K562 (cell line): ENCODE measurements around the gene PBRM1. TPM values are rescaled to one million over a fixed set of nuclear protein-coding genes. Genes with fewer than 3 reads are reported as not detected.

ENCODE experiments used
- ATAC-seq: fragments of 200-7000 bp; cut with Tn5 transposase; 3 replicates; pipeline ENCODE4 v1.9.1; 2020; ENCODE audit warnings: moderate library complexity
- BruUV-seq: library from RNA; stranded (reverse); fragments of 400-500 nt; replicated peaks from 2 replicates; lab custom pipeline; 2021; lab: Mats Ljungman, UMichigan
- CTCF ChIA-PET: fragments of 300-600 bp; formaldehyde crosslinking; extraction: SDS; loops from one replicate; lab custom pipeline; 2021; ENCODE audit warnings: low intra/inter-chr PET ratio; lab: Yijun Ruan, JAX
- POLR2A ChIA-PET: fragments of 300-600, 350-650 bp; sonication (Branson Sonifier 250); formaldehyde crosslinking; extraction: SDS; loops from one replicate; lab custom pipeline; 2021; ENCODE audit warnings: antibody characterized with exemption, inconsistent platforms; lab: Yijun Ruan, JAX
- DNase-seq, 4 experiments: peaks; one replicate each; pipeline versions ENCODE4 v3.0.0 to v3.0.0-alpha.2; 2011 to 2018; ENCODE audit warnings: low spot score in 3 of 4, mixed read lengths in 3 of 4; ENCODE audit errors: extremely low read depth in 1 of 4
- FAIRE-seq: peaks from 2 replicates; lab custom pipeline; 2011; peaks lifted over from hg19 to GRCh38; lab: Jason Lieb, UNC
- H2AFZ ChIP-seq: 2 replicates; pipeline ENCODE4 v1.6.0; 2011; ENCODE audit warnings: low read depth, low read length, control low read depth, inconsistent platforms
- H3K27ac ChIP-seq: fragments of 200-600 bp; 3 replicates; pipeline ENCODE4 v1.8.0; 2011; ENCODE audit warnings: low read depth, mild to moderate bottlenecking, control low read depth, inconsistent platforms, low read length, moderate library complexity, mixed read lengths; ENCODE audit errors: extremely low read depth
- H3K27me3 ChIP-seq, 2 experiments: fragments of 300-600 bp in 1 of 2; 2 replicates in 1 of 2; 3 replicates in 1 of 2; pipeline versions ENCODE4 v1.6.0 to v1.8.0; 2011; ENCODE audit warnings: inconsistent platforms in 2 of 2, low read length in 2 of 2, mild to moderate bottlenecking in 1 of 2, mixed read lengths in 1 of 2, moderate library complexity in 1 of 2; ENCODE audit not compliant: control insufficient read depth in 2 of 2, insufficient read depth in 2 of 2
- H3K36me3 ChIP-seq: fragments of 300-600 bp; 3 replicates; pipeline ENCODE4 v1.8.0; 2011; ENCODE audit warnings: mild to moderate bottlenecking, low read length, inconsistent platforms; ENCODE audit not compliant: control insufficient read depth, insufficient read depth
- H3K4me1 ChIP-seq, 2 experiments: fragments of 200-600 bp in 1 of 2; replicated peaks in 1 of 2; 2 replicates in 1 of 2; 3 replicates in 1 of 2; pipeline versions ENCODE4 v1.5.1 to v1.8.0; 2011; ENCODE audit warnings: inconsistent platforms in 2 of 2, low read length in 2 of 2, mild to moderate bottlenecking in 1 of 2, mixed read lengths in 1 of 2, moderate library complexity in 1 of 2; ENCODE audit not compliant: control insufficient read depth in 2 of 2, insufficient read depth in 2 of 2
- H3K4me2 ChIP-seq: 2 replicates; pipeline ENCODE4 v1.6.1; 2011; ENCODE audit warnings: low read length, control low read depth, inconsistent platforms, mixed read lengths; ENCODE audit not compliant: insufficient read depth
- H3K4me3 ChIP-seq: fragments of 200-600 bp; sonication (generic), shearing (Covaris generic); 2 replicates; pipeline ENCODE4 v1.5.1; 2016; ENCODE audit warnings: control low read depth, inconsistent platforms
- H3K79me2 ChIP-seq: fragments of 200-600 bp; 3 replicates; pipeline ENCODE4 v1.8.0; 2011; ENCODE audit warnings: low read length, inconsistent platforms; ENCODE audit not compliant: control insufficient read depth, insufficient read depth
- H3K9ac ChIP-seq, 2 experiments: 2 replicates each; pipeline versions ENCODE4 v1.6.0 to v1.6.1; 2011; ENCODE audit warnings: low read depth in 2 of 2, low read length in 2 of 2, control low read depth in 1 of 2, inconsistent platforms in 1 of 2, mild to moderate bottlenecking in 1 of 2, mixed read lengths in 1 of 2; ENCODE audit not compliant: insufficient read depth in 1 of 2
- H3K9me1 ChIP-seq: one replicate; pipeline ENCODE4 v1.6.0; 2011; ENCODE audit warnings: inconsistent platforms, mild to moderate bottlenecking, low read length, moderate library complexity; ENCODE audit not compliant: control insufficient read depth, insufficient read depth
- H3K9me3 ChIP-seq: replicated peaks from 2 replicates; pipeline ENCODE4 v1.5.1; 2011; ENCODE audit warnings: low read depth, low read length, inconsistent platforms; ENCODE audit not compliant: control insufficient read depth, insufficient read depth
- H4K20me1 ChIP-seq: replicated peaks from 2 replicates; pipeline ENCODE4 v1.6.1; 2011; ENCODE audit warnings: low read length, inconsistent platforms, mixed read lengths; ENCODE audit not compliant: control insufficient read depth, insufficient read depth
- BRF1 ChIP-seq: IDR thresholded peaks from 3 replicates; pipeline ENCODE4 v1.6.1; 2011; ENCODE audit warnings: borderline replicate concordance, mild to moderate bottlenecking; ENCODE audit not compliant: insufficient read length; ENCODE audit errors: extremely low read depth
- CCAR2 ChIP-seq: fragments of 200-400 bp; formaldehyde crosslinking; IDR thresholded peaks from 2 replicates; pipeline ENCODE4 v1.6.1; 2017; ENCODE audit warnings: mild to moderate bottlenecking, low read depth, low read length
- CHD4 ChIP-seq: fragments of 200-600 bp; sonication (generic); IDR thresholded peaks from 3 replicates; pipeline ENCODE4 v1.6.1; 2012; ENCODE audit warnings: low read depth, mild to moderate bottlenecking, mixed read lengths, low read length, inconsistent platforms; ENCODE audit not compliant: insufficient read depth, insufficient replicate concordance, poor library complexity, severe bottlenecking
- ELF1 ChIP-seq: fragments of 200-800 bp; sonication (Bioruptor generic); IDR thresholded peaks from 2 replicates; pipeline ENCODE4 v1.6.1; 2016; ENCODE audit warnings: missing genetic modification characterization, missing compliant biosample characterization
- L3MBTL2 ChIP-seq: fragments of 450-650 bp; IDR thresholded peaks from 2 replicates; pipeline ENCODE4 v1.6.1; 2016; ENCODE audit warnings: mild to moderate bottlenecking, moderate library complexity
- MCM5 ChIP-seq: fragments of 450-650 bp; IDR thresholded peaks from 2 replicates; pipeline ENCODE4 v1.6.1; 2016; ENCODE audit warnings: low read depth
- NCOA6 ChIP-seq: fragments of 450-650 bp; IDR thresholded peaks from 2 replicates; pipeline ENCODE4 v1.6.1; 2017; ENCODE audit warnings: mild to moderate bottlenecking
- SREBF1 ChIP-seq: fragments of 150-350 bp; IDR thresholded peaks from 2 replicates; pipeline ENCODE4 v1.6.1; 2014; ENCODE audit warnings: antibody characterized with exemption, low read depth, low read length, borderline replicate concordance
- SREBF2 ChIP-seq: sonication (generic); formaldehyde crosslinking; IDR thresholded peaks from 2 replicates; pipeline ENCODE4 v1.4.0; 2020; ENCODE audit warnings: mild to moderate bottlenecking, missing genetic modification reagents
- TAF1 ChIP-seq: IDR thresholded peaks from 2 replicates; pipeline ENCODE4 v1.6.1; 2011; ENCODE audit warnings: mild to moderate bottlenecking, low read length, moderate library complexity; ENCODE audit not compliant: insufficient read depth, control insufficient read depth, severe bottlenecking; ENCODE audit errors: extremely low read depth
- ZBTB26 ChIP-seq: fragments of 450-650 bp; formaldehyde crosslinking; IDR thresholded peaks from 2 replicates; pipeline ENCODE4 v1.4.0; 2022; ENCODE audit warnings: missing genetic modification characterization
- WGBS: fragments of 100-300 bp; shearing (Covaris generic); methylation state at CpG from one replicate; pipeline ENCODE4 v1.1.6; 2016; ENCODE audit warnings: low coverage, mixed read lengths; ENCODE audit not compliant: insufficient coverage; ENCODE audit errors: missing lambda C conversion rate; 5-methylcytosine and 5-hydroxymethylcytosine counted together
- in situ Hi-C: fragments of 300-500 bp; cut with MboI; formaldehyde crosslinking; loops from 4 replicates; pipeline ENCODE4 v1.15.0; 2018; ENCODE audit warnings: inconsistent platforms, mixed read lengths
- intact Hi-C: fragments of 100-400 bp; cut with micrococcal nuclease; formaldehyde crosslinking; loops from 2 replicates; pipeline ENCODE4 v1.14.2; 2022
- polyA plus RNA-seq, 8 experiments: library from polyadenylated mRNA; depleted of rRNA in 4 of 8; stranded (reverse) in 5 of 8; unstranded in 3 of 8; fragments of >200 nt; fragmentation: Nextera tagmentation in 2 of 8; fragmentation: Illumina TruSeq in 1 of 8; extraction: Ambion mirVana in 2 of 8; extraction: Trizol in 1 of 8; gene quantifications; 2 replicates each; pipeline versions ENCODE4 v1.2.1 to v1.2.3, GENCODE V29; 2011 to 2014; ENCODE audit warnings: inconsistent platforms in 1 of 8, missing spikeins in 1 of 8
- total RNA-seq, 7 experiments: library from RNA; depleted of rRNA in 6 of 7; stranded (reverse); fragments of >200 nt in 6 of 7; fragmentation: Illumina TruSeq in 2 of 7; extraction: Trizol in 2 of 7; gene quantifications; 2 replicates each; pipeline versions ENCODE4 v1.2.1 to v1.2.3, GENCODE V29; 2011 to 2021; ENCODE audit warnings: low replicate concordance in 1 of 7

The PBRM1 gene
- total and polyA plus RNA-seq, 9 of the 15 experiments (the other 6 are each of a cell fraction or from before 2014, with no cell fraction given) = 3.9 to 31.8 (median 19.0) TPM

- Histone ChIP-seq H3K36me3 (peaks cover 31% of the 10 kb centered on the region; the same call in 2 of the 3 replicates), H3K4me1 (no peaks in the 10 kb centered on the region), H3K79me2 (no peaks in the 10 kb centered on the region), H3K9ac (no peak overlapping the region), H2AFZ (no peak overlapping the region), H3K27ac (no peak overlapping the region), H3K9me1 (no peaks in the 10 kb centered on the region), H3K9me3 (no peaks in the 10 kb centered on the region; the same call in none of the 2 replicates), H3K4me2 (no peak overlapping the region), H3K27me3 (no peaks in the 10 kb centered on the region), H4K20me1 (no peaks in the 10 kb centered on the region), H3K4me3 (no peak overlapping the region)
- ChIA-PET POLR2A (no interaction called here), CTCF (no interaction called here)
- no peak for DNase-seq
- BruUV-seq = no TSS peak
- in situ Hi-C loops = no loop called here
- intact Hi-C loops = no loop called here
- no peak for TF ChIP-seq BRF1
- TF ChIP-seq ELF1 (tag) = no peak
- TF ChIP-seq MCM5 = no peak
- no peak for TF ChIP-seq TAF1
- TF ChIP-seq CCAR2 = no peak
- TF ChIP-seq L3MBTL2 = no peak
- TF ChIP-seq NCOA6 = no peak
- no peak for TF ChIP-seq CHD4
- no peak for TF ChIP-seq ZBTB26 (CRISPR knock-in tag)
- no peak for TF ChIP-seq SREBF1
- TF ChIP-seq SREBF2 = no peak
- WGBS = 97% methylated on average over 9 of the region's 14 CpGs
- no peak for FAIRE-seq
- ATAC-seq = no peak
These were observed 45.9 kb upstream of the PBRM1 start for GRCh38 chr3:52731590-52731989.
